ENCODE data around the gene RALB. TPM values are rescaled to one million over a fixed set of nuclear protein-coding genes. Genes with fewer than 3 reads are reported as not detected.
A peak's percentile ranks its signal among the peaks of the same experiment; 100 is the strongest.

RALB gene
- total RNA-seq, 2 donors from 2014 or later = 37.1 to 45.8 TPM

DNA sequence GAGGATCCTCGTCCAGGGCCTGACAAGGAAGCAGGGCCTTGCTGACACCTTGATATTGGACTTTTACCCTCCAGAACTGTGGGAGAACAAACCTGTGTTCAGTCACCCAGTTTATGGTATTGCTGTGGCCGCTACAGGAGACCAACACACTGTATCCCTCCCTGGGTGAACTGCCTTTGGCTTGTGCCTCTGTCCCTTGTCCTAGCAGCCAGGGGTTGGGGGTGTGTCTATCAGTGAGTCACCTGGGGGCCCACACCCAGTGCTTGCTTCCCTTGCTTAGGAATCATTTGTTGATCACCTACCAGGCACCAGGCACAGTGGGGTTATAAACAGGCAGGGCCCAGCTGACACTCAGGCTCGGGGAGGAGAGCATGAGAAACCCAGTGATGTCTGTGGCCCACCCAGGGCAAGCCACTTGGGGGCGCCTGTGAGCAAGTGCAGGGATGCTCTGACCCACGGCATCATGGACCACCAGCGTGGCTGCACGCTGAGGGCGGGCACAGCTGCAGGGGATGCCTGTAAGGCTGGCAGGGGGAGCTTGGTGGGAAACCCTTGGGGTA lies 46.5 kb upstream of the RALB start:
- Histone ChIP-seq H3K9ac (ENCODE audit: extremely low read depth, low read length, poor library complexity, severe bottlenecking) (no peak overlapping the region), H3K4me3 (ENCODE audit: low read length) (no peak overlapping the region), H3K27ac (ENCODE audit: low read depth, low read length) (no peak overlapping the region), H3K4me1 (ENCODE audit: control insufficient read depth, insufficient read depth, low read length) (no peaks in the 10 kb centered on the region), H3K36me3 (ENCODE audit: control insufficient read depth, insufficient read depth, low read length) (no peaks in the 10 kb centered on the region), H3K27me3 (ENCODE audit: control insufficient read depth, insufficient read depth, low read length, poor library complexity, severe bottlenecking) (no peaks in the 10 kb centered on the region), H3K9me3 (ENCODE audit: control insufficient read depth, low read length) (no peaks in the 10 kb centered on the region)
- H3K4me3 Mint-ChIP-seq = no peak overlapping the region
- TF ChIP-seq, protein P1, sequence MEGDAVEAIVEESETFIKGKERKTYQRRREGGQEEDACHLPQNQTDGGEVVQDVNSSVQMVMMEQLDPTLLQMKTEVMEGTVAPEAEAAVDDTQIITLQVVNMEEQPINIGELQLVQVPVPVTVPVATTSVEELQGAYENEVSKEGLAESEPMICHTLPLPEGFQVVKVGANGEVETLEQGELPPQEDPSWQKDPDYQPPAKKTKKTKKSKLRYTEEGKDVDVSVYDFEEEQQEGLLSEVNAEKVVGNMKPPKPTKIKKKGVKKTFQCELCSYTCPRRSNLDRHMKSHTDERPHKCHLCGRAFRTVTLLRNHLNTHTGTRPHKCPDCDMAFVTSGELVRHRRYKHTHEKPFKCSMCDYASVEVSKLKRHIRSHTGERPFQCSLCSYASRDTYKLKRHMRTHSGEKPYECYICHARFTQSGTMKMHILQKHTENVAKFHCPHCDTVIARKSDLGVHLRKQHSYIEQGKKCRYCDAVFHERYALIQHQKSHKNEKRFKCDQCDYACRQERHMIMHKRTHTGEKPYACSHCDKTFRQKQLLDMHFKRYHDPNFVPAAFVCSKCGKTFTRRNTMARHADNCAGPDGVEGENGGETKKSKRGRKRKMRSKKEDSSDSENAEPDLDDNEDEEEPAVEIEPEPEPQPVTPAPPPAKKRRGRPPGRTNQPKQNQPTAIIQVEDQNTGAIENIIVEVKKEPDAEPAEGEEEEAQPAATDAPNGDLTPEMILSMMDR (conservative IDR thresholded peaks at IDR 0.05) = peak; percentile 93
- DNase-seq = peak; percentile 92
- H3K36me3 Mint-ChIP-seq (ENCODE audit: low read depth) = no peaks in the 10 kb centered on the region
- WGBS, 2 experiments (ENCODE audit: insufficient coverage in 1 of 2, insufficient read length in 1 of 2) = 61 to 67% methylated on average over 5 to 8 of the region's 8 CpGs
- no peaks in the 10 kb centered on the region for H3K27me3 Mint-ChIP-seq (ENCODE audit: insufficient read depth)
- H3K9me3 Mint-ChIP-seq = no peaks in the 10 kb centered on the region
- peaks cover 3% of the 10 kb centered on the region for H3K4me1 Mint-ChIP-seq
- H3K27ac Mint-ChIP-seq = no peak overlapping the region

DNA sequence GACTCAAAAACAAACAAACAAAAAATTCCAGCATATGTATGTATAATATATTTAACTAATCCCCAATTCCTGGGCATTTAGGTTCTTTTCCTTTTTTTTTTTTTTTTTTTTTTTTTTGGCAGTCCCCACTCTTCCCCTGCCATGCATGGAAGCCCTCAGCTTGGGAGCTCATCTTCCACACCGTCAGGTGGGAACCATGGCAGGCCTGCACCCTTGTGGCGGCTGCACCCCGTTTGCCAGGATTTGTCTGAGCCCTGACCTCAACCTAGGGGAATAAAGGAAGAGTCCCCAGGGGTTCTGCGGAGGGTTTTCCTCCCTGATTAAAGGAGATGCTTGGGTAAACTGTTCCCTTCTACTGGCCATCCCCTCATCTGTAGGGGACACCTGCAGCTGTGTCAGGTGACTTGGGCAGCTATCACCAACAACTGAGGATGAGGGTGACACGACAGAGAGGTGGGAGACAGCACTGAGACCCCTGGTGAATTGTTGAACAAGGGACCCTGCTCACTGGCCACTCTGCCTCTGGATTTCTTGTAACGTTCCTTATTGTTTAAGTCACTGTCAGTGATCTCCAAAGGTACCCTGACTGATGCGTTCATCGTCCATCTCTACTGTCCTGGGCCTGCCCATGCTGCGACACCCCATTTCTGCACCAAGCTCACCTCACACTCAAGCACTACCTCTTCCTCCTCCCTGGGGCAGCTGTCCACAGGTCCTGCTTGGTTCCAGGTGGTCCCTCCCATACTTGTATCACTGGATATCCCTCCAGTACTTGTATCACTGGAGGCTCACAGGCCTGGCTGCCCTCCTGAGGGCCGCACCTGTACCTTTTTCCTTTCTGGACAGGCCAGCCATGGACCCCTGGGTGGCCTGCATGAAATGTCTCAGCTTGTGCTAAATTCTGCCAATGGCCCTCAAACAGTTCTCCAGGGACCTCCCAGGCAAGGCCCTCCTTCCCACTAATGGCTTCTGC lies 44.0 kb upstream of the RALB start:
- no peaks in the 10 kb centered on the region for H3K36me3 Mint-ChIP-seq (ENCODE audit: low read depth)
- 91 to 93% methylated on average over 3 to 10 of the region's 10 CpGs for WGBS, 2 experiments (ENCODE audit: insufficient coverage in 1 of 2, insufficient read length in 1 of 2)

DNA sequence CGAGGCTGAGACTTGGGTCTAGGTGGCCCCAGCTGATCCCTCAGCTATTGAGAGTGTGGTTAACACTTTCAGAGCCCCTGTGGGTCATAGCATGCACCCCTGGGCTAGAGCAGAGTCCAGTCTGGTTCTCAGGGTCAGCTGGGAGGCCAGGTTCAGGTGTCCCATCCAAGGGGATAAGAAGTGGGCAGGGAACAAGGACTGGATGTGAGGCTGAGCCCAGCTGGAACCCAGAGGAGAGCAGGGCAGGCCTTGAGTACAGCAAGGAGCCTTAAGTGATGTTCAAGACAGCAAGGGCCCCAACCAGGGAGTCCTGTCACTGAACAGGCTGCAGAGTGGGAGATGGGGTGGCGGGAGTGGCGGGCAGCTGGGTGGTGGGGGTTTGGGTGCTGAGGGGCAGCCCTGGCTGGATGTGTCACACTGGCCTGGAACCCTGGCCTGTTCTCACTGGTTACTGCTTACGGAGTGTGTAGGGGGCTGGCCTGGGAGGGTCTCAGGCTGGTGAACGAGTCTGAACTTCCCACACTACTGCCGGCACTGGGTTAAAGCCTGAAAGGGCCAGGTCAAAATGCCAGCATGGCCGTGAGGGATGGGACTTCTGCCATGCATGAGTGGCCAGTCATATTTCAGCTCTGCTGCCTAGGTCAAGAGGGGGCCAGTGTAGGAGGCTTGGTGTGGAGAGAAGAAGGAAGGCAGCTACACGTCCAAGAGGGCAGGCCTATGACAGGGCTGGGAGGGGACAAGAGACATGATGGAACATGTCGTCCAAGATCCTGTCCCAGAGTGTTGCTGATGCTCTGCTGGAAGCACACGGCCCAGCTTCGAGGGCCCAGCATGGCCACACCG lies 43.0 kb upstream of the RALB start:
- Histone ChIP-seq H3K27me3 (ENCODE audit: control insufficient read depth, insufficient read depth, low read length, poor library complexity, severe bottlenecking) (no peaks in the 10 kb centered on the region), H3K9ac (ENCODE audit: extremely low read depth, low read length, poor library complexity, severe bottlenecking) (no peak overlapping the region), H3K4me1 (ENCODE audit: control insufficient read depth, insufficient read depth, low read length) (no peaks in the 10 kb centered on the region), H3K4me3 (ENCODE audit: low read length) (no peak overlapping the region), H3K27ac (ENCODE audit: low read depth, low read length) (no peak overlapping the region), H3K9me3 (ENCODE audit: control insufficient read depth, low read length) (no peaks in the 10 kb centered on the region), H3K36me3 (ENCODE audit: control insufficient read depth, insufficient read depth, low read length) (no peaks in the 10 kb centered on the region)
- Mint-ChIP-seq H3K4me3 (no peak overlapping the region), H3K36me3 (ENCODE audit: low read depth) (no peaks in the 10 kb centered on the region), H3K9me3 (no peaks in the 10 kb centered on the region), H3K27me3 (ENCODE audit: insufficient read depth) (no peaks in the 10 kb centered on the region), H3K27ac (no peak overlapping the region), H3K4me1 (peaks cover 3% of the 10 kb centered on the region)
- 90 to 96% methylated on average over 10 to 12 of the region's 12 CpGs for WGBS, 2 experiments (ENCODE audit: insufficient coverage in 1 of 2, insufficient read length in 1 of 2)
- no peak for DNase-seq
- TF ChIP-seq, protein P1 (conservative IDR thresholded peaks at IDR 0.05) = no peak

More for the DNA sequence above, 44.0 kb upstream of the RALB start:
- no peak overlapping the region for H3K4me3 ChIP-seq (ENCODE audit: low read length)
- no peak for DNase-seq
- no peak overlapping the region for H3K9ac ChIP-seq (ENCODE audit: extremely low read depth, low read length, poor library complexity, severe bottlenecking)
- TF ChIP-seq, protein P1 (conservative IDR thresholded peaks at IDR 0.05) = no peak
- no peak overlapping the region for H3K27ac Mint-ChIP-seq
- H3K27ac ChIP-seq (ENCODE audit: low read depth, low read length) = no peak overlapping the region
- no peaks in the 10 kb centered on the region for H3K9me3 Mint-ChIP-seq
- no peak overlapping the region for H3K4me3 Mint-ChIP-seq
- peaks cover 3% of the 10 kb centered on the region for H3K4me1 Mint-ChIP-seq
- no peaks in the 10 kb centered on the region for H3K4me1 ChIP-seq (ENCODE audit: control insufficient read depth, insufficient read depth, low read length)
- H3K9me3 ChIP-seq (ENCODE audit: control insufficient read depth, low read length) = no peaks in the 10 kb centered on the region
- H3K36me3 ChIP-seq (ENCODE audit: control insufficient read depth, insufficient read depth, low read length) = no peaks in the 10 kb centered on the region
- H3K27me3 ChIP-seq (ENCODE audit: control insufficient read depth, insufficient read depth, low read length, poor library complexity, severe bottlenecking) = no peaks in the 10 kb centered on the region
- no peaks in the 10 kb centered on the region for H3K27me3 Mint-ChIP-seq (ENCODE audit: insufficient read depth)
